A673 (cell line): Measurements from ENCODE around the gene CERS5. TPM values are rescaled to one million over a fixed set of nuclear protein-coding genes. Genes with fewer than 3 reads are reported as not detected.
"Not testable (repeated sequence)": the region's sequence is repeated elsewhere in the genome, so short reads cannot be mapped to it uniquely, and the experiment has no call there.

Experiments used
- BruUV-seq: library from RNA; stranded (reverse); fragments of 400-500 nt; replicated peaks from 2 replicates; lab custom pipeline; 2021; lab: Mats Ljungman, UMichigan
- CTCF ChIA-PET: fragments of 300-600 bp; sonication (Branson Sonifier 250); formaldehyde crosslinking; loops from one replicate; lab custom pipeline; 2022; ENCODE audit warnings: antibody characterized with exemption; lab: Charles Lee
- POLR2A ChIA-PET: fragments of 300-600 bp; sonication (Branson Sonifier 250); formaldehyde crosslinking; loops from one replicate; lab custom pipeline; 2022; ENCODE audit warnings: antibody characterized with exemption; ENCODE audit not compliant: low non-redundant PET; lab: Charles Lee
- DNase-seq: peaks from one replicate; pipeline ENCODE4 v3.0.0-alpha.2; 2015; ENCODE audit warnings: low spot score
- H3K27ac ChIP-seq: fragments of 200-600 bp; sonication (generic); 2 replicates; pipeline ENCODE4 v1.5.1; 2016; ENCODE audit warnings: mixed run types, low read depth, mild to moderate bottlenecking, mixed read lengths, antibody characterized with exemption, low read length; ENCODE audit not compliant: poor library complexity, severe bottlenecking
- H3K27me3 ChIP-seq: fragments of 200-600 bp; sonication (generic); replicated peaks from 2 replicates; pipeline ENCODE4 v1.6.1; 2017; ENCODE audit warnings: mixed run types, low read depth, mild to moderate bottlenecking, mixed read lengths, antibody characterized with exemption, low read length; ENCODE audit not compliant: insufficient read depth, poor library complexity
- H3K36me3 ChIP-seq: fragments of 200-600 bp; sonication (generic); 2 replicates; pipeline ENCODE4 v1.6.1; 2016; ENCODE audit warnings: mixed run types, mild to moderate bottlenecking, mixed read lengths, antibody characterized with exemption, low read length; ENCODE audit not compliant: insufficient read depth, poor library complexity, severe bottlenecking
- H3K4me1 ChIP-seq: fragments of 200-600 bp; sonication (generic); 2 replicates; pipeline ENCODE4 v1.6.1; 2017; ENCODE audit warnings: mixed run types, mild to moderate bottlenecking, mixed read lengths, antibody characterized with exemption, low read length; ENCODE audit not compliant: insufficient read depth, poor library complexity, severe bottlenecking
- H3K4me3 ChIP-seq: fragments of 200-600 bp; sonication (generic); 2 replicates; pipeline ENCODE4 v1.5.1; 2016; ENCODE audit warnings: low read depth, mixed run types, mild to moderate bottlenecking, mixed read lengths, low read length; ENCODE audit not compliant: poor library complexity, severe bottlenecking
- H3K9me3 ChIP-seq: fragments of 200-600 bp; sonication (generic); 2 replicates; pipeline ENCODE4 v1.6.1; 2016; ENCODE audit warnings: mixed run types, low read depth, mild to moderate bottlenecking, mixed read lengths, antibody characterized with exemption, low read length; ENCODE audit not compliant: poor library complexity, severe bottlenecking
- EZH2 ChIP-seq: fragments of 200-600 bp; sonication (generic); IDR thresholded peaks from 2 replicates; pipeline ENCODE4 v1.6.1; 2017; ENCODE audit warnings: borderline replicate concordance, low read depth, mild to moderate bottlenecking, mixed read lengths, antibody characterized with exemption, low read length; ENCODE audit not compliant: poor library complexity, severe bottlenecking
- intact Hi-C: fragments of 100-400 bp; cut with micrococcal nuclease; formaldehyde crosslinking; loops from one replicate; pipeline ENCODE4 v1.10.0; 2022; ENCODE audit not compliant: unreplicated experiment
- total RNA-seq: library from RNA; stranded (reverse); gene quantifications from 2 replicates; pipeline ENCODE4 v1.2.3, GENCODE V29; 2021
- TF ChIP-seq, protein P1 (sequence below): fragments of 300-800, 200-600 bp; sonication (generic); conservative IDR thresholded peaks from 2 replicates; pipeline ENCODE4 v1.5.1; 2017; ENCODE audit warnings: low read depth, mild to moderate bottlenecking, antibody characterized with exemption, low read length, moderate library complexity, mixed read lengths

The CERS5 gene
- total RNA-seq, 1 experiment from 2014 or later: 57.0 TPM

DNA sequence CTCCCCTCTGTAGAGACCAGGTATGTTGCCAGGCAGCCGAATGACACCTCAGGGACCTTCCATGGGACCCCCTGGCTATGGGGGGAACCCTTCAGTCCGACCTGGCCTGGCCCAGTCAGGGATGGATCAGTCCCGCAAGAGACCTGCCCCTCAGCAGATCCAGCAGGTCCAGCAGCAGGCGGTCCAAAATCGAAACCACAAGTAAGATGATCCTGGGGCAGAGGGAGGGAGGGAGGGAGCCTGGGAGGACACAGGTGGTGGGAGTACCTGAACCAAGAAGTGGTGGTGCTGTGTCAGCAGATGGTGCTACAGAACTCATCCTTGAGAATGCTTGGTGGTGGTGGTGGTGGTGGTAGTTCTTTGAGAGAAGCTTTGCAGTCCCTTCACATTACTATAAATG is 81.0 kb downstream of the CERS5 start:
- ChIA-PET POLR2A (no interaction called here), CTCF (no interaction called here)
- TF ChIP-seq, protein P1, sequence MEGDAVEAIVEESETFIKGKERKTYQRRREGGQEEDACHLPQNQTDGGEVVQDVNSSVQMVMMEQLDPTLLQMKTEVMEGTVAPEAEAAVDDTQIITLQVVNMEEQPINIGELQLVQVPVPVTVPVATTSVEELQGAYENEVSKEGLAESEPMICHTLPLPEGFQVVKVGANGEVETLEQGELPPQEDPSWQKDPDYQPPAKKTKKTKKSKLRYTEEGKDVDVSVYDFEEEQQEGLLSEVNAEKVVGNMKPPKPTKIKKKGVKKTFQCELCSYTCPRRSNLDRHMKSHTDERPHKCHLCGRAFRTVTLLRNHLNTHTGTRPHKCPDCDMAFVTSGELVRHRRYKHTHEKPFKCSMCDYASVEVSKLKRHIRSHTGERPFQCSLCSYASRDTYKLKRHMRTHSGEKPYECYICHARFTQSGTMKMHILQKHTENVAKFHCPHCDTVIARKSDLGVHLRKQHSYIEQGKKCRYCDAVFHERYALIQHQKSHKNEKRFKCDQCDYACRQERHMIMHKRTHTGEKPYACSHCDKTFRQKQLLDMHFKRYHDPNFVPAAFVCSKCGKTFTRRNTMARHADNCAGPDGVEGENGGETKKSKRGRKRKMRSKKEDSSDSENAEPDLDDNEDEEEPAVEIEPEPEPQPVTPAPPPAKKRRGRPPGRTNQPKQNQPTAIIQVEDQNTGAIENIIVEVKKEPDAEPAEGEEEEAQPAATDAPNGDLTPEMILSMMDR: no peak
- no peak for TF ChIP-seq EZH2
- Histone ChIP-seq H3K9me3 (no peaks in the 10 kb centered on the region), H3K36me3 (peaks cover 42% of the 10 kb centered on the region), H3K4me3 (peak overlapping the region; percentile 76), H3K4me1 (peaks cover 5% of the 10 kb centered on the region), H3K27me3 (no peaks in the 10 kb centered on the region), H3K27ac (peak overlapping the region; percentile 90)
- intact Hi-C loops: no loop called here
- no TSS peak for BruUV-seq
- no peak for DNase-seq

DNA sequence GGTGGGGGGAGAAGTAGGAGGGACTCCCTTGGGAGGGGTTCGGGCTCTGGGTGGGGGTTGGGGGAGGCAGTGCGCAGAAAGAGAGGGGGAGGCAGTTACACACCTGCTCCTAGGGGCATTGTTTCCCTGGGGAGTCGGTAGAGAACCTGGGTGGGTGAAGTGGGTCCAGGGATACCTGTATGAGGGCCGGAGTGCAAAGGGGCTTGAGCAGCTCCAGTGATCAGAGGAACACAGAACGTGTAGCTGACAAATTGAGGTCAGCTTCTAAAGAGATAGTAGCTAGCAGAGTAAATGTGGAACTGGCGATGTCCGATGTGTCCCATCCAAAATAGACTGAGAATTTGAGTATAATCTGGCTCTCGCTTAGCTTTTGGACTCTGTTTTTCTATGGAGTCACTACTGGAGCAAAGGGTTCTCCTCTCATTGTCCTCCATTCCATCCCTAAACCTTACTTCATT is 81.5 kb downstream of the CERS5 start:
- Histone ChIP-seq H3K4me1 (peaks cover 5% of the 10 kb centered on the region), H3K9me3 (no peaks in the 10 kb centered on the region), H3K27ac (peak overlapping the region; percentile 90), H3K4me3 (peak overlapping the region; percentile 76), H3K27me3 (no peaks in the 10 kb centered on the region), H3K36me3 (peaks cover 37% of the 10 kb centered on the region)
- DNase-seq: no peak
- POLR2A ChIA-PET: interaction anchor here (0.6 kb wide), 1 partner anchor 56 kb away, joined by 3 read pairs; no protein-coding TSS in a partner anchor
- CTCF ChIA-PET: interaction anchor here (1.0 to 2.8 kb wide), 5 partner anchors 15 to 47 kb away, joined by 3 to 19 read pairs (median 4); partner anchors contain the start of gene COX14
- no TSS peak for BruUV-seq
- intact Hi-C loops: loop anchor here (2.0 kb wide), 1 partner anchor 81 kb away; the partner anchor contains the start of gene CERS5
- TF ChIP-seq, protein P1: no peak
- no peak for TF ChIP-seq EZH2

DNA sequence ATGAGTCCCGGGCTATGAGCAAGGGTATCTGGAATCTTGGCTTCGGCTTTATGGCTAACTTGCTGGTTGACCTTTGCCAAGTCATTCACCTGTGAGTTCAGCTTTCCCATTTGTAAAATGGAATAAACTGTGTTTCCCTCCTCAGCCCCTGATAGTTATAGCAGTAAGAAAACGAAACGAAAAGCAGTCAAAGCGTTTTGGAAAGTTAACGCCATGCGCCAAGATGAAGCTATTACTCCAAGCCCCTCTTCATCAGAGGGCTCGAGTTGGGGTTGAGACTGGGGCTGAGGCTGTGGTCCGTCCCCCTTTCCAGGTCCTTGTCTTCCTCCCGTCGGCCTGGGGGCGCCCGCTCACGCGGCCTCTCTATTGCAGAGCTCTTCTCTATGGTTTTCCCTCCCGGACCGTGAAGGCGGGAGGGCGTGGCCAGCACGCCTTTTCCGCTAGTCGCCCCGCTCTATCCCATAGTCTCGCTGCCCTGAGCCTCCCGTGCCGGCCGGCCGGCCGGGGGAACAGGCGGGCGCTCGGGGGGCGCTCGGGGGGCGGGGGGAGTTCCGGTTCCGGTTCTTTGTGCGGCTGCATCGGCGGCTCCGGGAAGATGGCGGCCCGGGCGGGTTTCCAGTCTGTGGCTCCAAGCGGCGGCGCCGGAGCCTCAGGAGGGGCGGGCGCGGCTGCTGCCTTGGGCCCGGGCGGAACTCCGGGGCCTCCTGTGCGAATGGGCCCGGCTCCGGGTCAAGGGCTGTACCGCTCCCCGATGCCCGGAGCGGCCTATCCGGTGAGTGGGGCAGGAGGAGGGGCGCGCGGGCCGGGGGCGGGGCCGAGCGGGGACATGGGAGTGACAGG is 82.2 kb downstream of the CERS5 start, which contains the start of gene SMARCD1:
SMARCD1 (plus strand) TSS at position 568 of the 840 bp plus-strand sequence; CDS start at position 596, 28 bp downstream.
- intact Hi-C loops: loop anchor here (2.0 kb wide), 1 partner anchor 82 kb away; the partner anchor contains the start of gene CERS5
- TSS peak; percentile 99 for BruUV-seq
- Histone ChIP-seq H3K9me3 (no peaks in the 10 kb centered on the region), H3K27me3 (no peaks in the 10 kb centered on the region), H3K36me3 (peaks cover 31% of the 10 kb centered on the region), H3K4me1 (peaks cover 5% of the 10 kb centered on the region), H3K27ac (peak within 1 kb of the TSS; percentile 90), H3K4me3 (peak within 1 kb of the TSS; percentile 76)
- no peak for TF ChIP-seq EZH2
- TF ChIP-seq, protein P1: peak; percentile 91
- ChIA-PET POLR2A (interaction anchor here (0.6 to 0.7 kb wide), 10 partner anchors 17 to 664 kb away, joined by 3 to 19 read pairs (median 6); partner anchors contain the start of gene GPD1), CTCF (interaction anchor here (0.5 to 2.8 kb wide), 15 partner anchors 10 to 230 kb away, joined by 3 to 19 read pairs (median 4); partner anchors contain the start of genes COX14 and GPD1)
- peak; percentile 98 for DNase-seq

DNA sequence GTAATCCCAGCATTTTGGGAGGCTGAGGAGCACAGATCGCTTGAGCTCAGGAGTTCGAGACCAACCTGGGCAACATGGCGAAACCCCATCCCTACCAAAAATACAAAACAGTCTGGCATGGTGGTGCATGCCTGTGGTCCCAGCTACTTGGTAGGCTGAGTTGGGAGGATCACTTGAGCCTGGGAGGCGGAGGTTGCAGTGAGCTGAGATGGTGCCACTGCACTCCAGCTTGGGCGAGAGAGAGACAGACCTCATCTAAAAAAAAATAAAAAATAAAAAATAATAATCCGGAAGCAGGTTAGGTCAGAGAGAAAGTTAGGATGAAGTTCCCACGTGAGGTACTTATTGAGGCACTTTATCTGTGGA is 82.8 kb downstream of the CERS5 start:
- Histone ChIP-seq H3K4me3 (peak overlapping the region; percentile 76), H3K27ac (peak overlapping the region; percentile 90), H3K36me3 (peaks cover 25% of the 10 kb centered on the region)
- intact Hi-C loops: loop anchor here (2.0 kb wide), 1 partner anchor 82 kb away; the partner anchor contains the start of gene CERS5
- DNase-seq, H3K27me3 ChIP-seq, H3K9me3 ChIP-seq, BruUV-seq, H3K4me1 ChIP-seq: not testable (repeated sequence)
- ChIA-PET POLR2A (interaction anchor here (0.6 to 0.7 kb wide), 8 partner anchors 18 to 664 kb away, joined by 3 to 19 read pairs (median 6); partner anchors contain the start of gene GPD1), CTCF (interaction anchor here (0.5 to 2.8 kb wide), 14 partner anchors 10 to 230 kb away, joined by 3 to 19 read pairs (median 4); partner anchors contain the start of genes COX14 and GPD1)
